ENCODE data around the gene CLEC18A.
A peak's percentile ranks its signal among the peaks of the same experiment; 100 is the strongest.
"Not testable (repeated sequence)": the region's sequence is repeated elsewhere in the genome, so short reads cannot be mapped to it uniquely, and the experiment has no call there.

Gene CLEC18A

DNA sequence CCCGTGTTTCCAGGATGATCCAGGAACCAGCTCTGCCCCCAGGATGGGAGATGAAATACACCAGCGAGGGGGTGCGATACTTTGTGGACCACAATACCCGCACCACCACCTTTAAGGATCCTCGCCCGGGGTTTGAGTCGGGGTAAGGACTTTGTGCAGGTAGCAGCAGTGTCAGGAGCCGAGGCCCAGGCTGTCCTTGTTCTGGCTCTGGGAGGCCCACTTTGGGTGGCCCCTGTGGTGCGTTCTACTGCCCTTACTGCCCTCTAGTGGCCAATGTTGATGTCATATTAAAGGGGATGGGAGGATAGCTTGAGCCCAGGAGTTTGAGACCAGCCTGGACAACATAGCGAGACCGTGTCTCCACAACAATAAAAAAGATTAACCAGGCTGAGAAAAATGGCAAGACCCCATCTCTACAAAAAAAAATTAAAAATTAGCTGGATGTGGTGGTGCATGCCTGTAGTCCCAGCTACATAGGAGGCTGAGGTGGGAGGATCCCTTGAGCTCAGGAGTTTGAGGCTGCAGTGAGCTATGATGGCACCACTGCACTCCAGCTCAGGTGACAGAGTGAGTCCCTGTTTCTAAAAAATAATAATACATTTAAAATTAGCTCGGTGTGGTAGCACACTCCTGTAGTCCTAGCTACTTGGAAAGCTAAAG lies 20.9 kb upstream of the CLEC18A start:
- DNase-seq (ENCODE audit: low spot score): peak; percentile 94

DNA sequence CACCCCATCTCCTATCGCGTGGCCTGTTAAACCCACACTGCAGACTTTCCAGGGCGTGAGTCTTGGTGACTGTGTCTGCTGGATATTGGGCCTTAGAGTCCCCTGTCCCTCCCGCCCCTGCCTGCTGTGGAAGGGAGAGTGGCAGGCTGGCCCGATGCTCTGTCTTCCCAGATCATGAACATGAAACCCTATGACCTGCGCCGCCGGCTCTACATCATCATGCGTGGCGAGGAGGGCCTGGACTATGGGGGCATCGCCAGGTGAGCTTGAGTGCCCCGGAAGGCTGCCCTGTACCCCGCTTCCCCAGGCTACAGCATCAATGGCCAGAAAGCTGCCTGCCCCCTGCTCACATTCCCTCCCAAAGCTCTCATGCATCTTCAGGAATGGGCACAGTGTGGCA lies 19.5 kb upstream of the CLEC18A start:
- no peak for DNase-seq (ENCODE audit: low spot score)

DNA sequence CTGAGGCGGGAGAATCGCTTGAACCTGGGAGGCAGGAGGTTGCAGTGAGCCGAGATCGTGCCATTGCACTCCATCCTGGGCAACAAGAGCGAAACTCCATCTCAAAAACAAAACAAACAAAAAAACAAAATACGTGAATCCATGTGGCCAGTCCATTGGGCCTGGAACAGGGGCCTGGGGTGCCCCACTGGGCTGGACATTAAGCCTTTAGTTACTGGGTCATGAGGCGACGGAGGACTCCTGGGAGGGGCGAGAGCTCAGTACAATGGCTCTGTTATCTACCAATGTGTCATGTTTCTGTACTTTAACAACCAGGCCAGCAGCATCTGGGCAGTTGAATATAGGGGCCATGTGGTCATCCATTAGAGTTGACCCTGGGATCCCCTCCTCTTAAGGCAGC lies 18.9 kb upstream of the CLEC18A start:
- no peak for DNase-seq (ENCODE audit: low spot score)

DNA sequence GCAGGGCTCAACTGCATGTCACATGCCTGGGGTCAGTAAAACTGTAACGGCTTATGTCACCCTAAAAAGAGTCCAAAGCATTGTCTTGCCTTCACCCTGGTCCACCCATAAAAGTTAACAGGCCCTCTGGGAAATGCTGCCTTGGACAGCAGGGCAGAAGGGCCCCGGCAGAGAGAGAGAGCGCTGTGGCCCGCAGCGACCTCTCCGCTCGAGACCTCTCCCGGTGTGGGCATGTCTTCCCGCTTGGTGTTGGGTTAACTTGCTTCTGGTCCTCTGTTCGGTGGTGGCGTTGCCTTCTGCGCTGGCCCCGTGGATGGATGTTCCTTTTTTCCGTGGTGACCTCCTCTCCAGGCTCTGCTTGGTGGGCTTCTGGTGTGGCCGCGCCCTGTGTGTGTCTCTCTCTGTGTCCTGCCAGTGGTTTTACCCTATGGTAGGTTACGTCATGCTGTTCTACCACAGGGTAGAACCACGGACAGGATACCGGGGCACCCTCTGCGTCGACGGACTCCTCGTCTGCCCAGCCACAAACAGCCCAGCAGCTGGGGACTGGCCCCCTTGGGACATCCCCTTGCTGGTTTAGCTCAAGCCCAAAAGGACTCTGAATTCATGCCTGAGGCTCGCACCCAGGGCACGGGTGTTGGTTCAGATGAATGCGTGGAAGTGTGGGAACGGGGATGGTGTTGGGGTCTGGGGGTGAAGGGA lies 18.3 kb upstream of the CLEC18A start:
- DNase-seq (ENCODE audit: low spot score): no peak

DNA sequence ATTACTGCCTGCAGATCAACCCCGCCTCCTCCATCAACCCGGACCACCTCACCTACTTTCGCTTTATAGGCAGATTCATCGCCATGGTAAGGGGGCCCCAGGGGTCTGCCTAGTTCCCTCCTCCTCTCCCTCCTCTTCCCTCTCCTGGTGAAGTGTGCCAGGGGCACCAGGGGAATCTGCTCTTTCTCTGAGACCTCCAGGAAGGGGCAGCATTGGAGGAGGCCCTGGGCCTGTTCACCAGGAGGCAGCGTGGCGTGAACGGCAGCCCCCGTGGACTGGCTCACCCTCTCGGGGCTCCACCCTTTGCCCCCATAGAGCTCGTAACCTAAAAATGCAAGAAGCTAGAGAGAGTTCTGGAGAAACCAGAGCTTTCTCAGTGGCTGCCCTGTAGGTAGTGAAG lies 17.1 kb upstream of the CLEC18A start:
- no peak for DNase-seq (ENCODE audit: low spot score)

DNA sequence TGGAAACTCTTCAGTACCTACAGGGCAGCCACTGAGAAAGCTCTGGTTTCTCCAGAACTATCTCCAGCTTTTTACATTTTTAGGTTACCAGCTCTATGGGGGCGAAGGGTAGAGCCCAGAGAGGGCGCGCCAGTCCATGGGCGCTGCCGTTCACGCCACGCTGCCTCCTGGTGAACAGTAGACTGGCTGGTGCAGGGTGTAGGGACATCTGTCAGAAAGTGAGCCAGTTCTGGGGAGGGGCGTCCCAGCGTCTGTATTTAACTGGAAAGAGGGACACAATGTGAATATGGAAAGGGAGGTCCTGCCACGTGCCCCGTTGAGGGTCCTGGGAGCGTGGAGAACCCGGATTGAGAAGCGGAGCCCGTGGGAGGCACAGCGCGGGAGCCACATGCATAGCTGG lies 16.4 kb upstream of the CLEC18A start:
- no peak for DNase-seq (ENCODE audit: low spot score)

DNA sequence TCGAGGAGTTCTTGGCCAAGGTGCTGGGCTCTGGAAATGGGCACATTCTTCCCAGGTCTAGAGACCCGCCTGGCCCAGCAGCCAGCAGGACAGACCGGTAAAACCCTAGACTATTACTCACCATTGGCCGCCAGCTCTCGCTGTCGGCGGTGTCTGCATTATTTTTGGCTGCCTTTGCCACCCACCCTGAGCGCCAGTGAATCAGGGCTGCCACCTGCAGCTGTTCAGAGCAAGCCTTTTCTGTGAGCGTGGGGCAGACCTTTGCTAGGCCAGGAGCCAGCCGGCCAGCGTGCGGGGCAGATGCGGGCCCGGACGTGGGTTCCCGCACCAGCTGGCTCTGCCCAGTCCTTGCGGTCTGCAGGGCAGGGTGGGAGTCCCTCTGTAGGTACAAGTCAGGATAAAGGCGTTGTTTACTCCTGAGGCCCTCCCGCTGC lies 15.8 kb upstream of the CLEC18A start:
- no peak for DNase-seq (ENCODE audit: low spot score)

DNA sequence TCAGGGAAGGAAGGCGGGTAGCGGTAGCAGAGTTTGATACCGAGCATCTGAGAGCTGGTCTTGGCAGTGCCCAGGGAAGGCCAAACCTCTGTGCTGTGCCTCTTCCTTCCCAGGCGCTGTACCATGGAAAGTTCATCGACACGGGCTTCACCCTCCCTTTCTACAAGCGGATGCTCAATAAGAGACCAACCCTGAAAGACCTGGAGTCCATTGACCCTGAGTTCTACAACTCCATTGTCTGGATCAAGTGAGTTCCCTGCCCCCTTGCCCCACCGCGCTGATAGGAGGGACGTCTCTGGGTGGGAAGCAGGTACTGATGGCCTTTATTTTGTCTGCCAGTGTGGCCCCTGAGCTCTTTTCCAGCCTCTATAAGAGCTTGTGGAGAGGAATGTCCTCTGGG lies 15.4 kb upstream of the CLEC18A start:
- DNase-seq (ENCODE audit: low spot score): no peak

DNA sequence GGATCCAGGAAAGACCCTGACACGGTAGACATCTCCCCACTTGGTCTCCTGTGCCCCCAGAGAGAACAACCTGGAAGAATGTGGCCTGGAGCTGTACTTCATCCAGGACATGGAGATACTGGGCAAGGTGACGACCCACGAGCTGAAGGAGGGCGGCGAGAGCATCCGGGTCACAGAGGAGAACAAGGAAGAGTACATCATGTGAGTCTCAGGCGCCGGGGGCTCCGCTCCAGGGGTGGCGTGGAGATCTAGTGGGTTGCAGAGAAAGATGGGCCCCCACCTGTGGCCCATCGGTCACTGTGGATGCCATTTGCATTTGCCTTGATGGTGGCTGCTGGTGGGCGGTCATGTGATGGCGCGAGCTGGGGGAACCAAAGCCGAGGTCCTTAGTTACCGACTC lies 14.9 kb upstream of the CLEC18A start:
- no peak for DNase-seq (ENCODE audit: low spot score)

DNA sequence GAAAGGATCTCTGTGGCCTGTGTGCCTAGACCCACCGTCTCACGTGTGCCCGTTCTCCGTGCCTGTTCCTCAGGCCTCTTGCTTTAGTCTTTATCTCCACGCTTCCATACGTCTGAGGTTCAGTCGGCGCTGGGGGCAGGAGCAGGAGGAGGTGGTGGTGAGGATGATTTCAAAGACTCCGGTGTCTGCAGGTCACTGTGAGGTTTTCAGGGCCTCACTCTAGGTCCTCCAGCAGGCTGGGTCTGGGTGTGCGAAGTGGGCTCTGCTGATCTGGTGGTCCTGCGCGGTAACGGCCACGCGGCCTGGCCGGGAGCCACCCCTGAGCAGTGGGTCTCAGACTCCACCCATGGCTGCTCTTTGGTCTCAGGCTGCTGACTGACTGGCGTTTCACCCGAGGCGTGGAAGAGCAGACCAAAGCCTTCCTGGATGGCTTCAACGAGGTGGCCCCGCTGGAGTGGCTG lies 14.4 kb upstream of the CLEC18A start:
- DNase-seq (ENCODE audit: low spot score): no peak

DNA sequence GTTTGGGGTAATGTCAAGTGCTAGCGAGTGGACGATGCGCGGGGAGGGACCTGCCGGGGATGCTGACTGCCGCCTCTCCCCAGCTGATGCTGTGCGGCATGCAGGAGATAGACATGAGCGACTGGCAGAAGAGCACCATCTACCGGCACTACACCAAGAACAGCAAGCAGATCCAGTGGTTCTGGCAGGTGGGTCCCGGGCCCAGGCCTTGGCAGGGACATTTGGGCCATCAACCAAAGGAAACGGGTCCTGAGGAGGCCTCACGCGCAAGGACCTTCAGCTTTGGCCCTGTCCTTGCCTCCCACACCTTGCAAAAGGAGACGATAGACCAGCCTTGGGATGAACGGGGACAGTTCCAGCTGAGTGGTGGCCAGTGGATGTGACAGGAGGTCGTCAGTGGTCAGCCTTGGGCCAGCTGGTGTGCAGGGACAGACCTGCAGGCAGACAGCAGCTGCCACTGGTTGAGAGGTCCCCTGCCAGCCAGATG lies 13.6 kb upstream of the CLEC18A start:
- peak; percentile 73 for DNase-seq (ENCODE audit: low spot score)

DNA sequence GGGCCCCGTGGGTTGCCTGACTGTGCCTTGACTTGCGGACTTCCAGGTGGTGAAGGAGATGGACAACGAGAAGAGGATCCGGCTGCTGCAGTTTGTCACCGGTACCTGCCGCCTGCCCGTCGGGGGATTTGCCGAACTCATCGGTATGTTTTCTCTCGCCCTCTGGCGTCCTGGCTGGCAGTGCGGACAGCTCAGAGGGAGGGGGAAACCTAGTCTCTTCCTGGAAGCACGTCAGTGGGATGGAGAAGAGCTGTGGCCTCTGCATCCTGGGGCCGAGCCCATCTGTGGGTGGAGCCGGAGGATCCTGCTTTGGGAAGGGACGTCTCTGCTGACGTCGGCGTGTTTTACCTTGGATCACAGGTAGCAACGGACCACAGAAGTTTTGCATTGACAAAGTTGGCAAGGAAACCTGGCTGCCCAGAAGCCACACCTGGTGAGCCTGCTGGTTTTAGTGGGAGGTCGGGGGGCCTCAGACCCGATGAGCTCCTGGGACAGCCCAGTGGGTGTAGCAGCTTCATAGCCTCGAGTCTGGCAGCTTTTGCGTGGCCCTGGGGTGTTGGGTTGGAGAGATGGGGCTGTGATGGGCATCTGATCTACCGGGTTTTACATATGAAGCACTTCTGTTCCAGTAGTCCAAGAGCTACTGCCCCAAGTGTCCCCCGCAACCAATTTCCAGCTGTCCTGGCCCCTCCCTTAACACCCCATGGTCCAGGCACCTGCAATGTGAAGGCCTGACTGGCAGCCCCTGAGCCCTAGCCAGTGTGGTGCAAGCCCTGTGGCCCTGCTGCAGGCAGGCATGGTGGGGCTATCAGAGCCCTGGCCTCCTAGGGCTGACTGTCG lies 11.9 kb upstream of the CLEC18A start:
- DNase-seq (ENCODE audit: low spot score): no peak

DNA sequence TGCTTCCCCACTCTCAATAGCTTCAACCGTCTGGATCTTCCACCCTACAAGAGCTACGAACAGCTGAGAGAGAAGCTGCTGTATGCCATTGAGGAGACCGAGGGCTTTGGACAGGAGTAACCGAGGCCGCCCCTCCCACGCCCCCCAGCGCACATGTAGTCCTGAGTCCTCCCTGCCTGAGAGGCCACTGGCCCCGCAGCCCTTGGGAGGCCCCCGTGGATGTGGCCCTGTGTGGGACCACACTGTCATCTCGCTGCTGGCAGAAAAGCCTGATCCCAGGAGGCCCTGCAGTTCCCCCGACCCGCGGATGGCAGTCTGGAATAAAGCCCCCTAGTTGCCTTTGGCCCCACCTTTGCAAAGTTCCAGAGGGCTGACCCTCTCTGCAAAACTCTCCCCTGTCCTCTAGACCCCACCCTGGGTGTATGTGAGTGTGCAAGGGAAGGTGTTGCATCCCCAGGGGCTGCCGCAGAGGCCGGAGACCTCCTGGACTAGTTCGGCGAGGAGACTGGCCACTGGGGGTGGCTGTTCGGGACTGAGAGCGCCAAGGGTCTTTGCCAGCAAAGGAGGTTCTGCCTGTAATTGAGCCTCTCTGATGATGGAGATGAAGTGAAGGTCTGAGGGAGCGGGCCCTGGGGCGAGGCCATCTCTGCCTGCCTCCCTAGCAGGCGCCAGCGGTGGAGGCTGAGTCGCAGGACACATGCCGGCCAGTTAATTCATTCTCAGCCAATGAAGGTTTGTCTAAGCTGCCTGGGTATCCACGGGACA lies 11.1 kb upstream of the CLEC18A start:
- no peak for DNase-seq (ENCODE audit: low spot score)

DNA sequence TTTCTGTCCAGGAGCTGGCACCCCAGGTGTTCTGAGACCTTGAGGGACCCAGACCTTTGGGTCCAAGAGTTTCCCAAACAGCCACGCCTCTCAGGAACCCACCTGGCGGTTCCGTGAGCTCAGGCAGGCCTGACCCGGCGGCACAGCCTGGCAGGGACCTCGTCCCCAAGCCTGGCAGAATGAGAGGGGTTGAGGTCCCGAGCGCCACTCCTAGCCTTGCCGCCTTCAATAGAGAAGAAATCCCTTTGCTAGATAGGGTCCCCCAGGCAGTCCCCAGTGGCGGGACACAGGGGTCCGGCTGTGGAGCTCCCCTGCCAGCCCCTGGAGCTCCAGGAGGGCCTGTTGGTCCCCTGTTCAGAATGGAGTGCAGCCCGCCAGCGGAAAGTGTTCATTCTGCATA lies 10.5 kb upstream of the CLEC18A start:
- no peak for DNase-seq (ENCODE audit: low spot score)

DNA sequence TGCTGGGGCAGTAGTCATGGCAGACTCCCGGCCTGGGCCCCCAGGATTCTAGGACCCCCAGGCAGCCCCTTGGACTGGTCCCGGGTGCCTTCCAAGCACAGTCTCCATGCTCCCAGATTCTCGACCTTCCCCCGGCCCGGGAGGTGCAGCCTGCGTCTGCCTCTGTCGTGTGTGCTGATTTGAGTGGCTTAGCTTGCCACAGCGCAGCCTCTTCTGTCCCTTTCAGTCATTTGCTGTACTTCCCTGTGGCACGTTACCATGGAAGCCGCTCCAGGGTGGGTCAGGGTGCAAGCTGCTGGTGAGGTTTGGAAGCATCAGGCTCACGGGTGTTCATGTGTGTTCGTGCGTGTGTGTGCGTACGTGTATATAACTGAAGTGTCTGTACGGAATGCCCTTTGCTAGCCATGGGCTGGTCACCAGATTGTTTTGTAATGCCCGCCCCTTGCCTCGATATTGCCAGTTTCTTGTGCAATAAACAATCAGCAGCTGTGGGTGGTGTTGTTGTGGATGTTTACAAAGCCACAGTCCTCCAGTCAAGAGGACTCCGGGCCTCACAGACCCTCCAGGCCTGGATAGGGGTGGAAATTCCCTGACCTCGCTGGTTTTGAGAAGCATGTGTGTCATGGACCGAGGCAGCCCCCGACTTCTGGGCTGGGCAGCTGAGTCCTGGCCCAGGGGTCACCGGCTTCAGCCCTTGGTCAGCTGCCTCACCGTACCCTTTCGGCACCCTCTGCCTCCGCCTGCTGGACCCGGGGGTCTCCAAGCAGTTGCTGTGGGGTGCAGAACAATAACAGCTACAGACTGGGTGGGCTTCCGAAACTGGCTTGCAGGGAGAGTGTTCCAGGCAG lies 9.7 kb upstream of the CLEC18A start:
- DNase-seq (ENCODE audit: low spot score): no peak

DNA sequence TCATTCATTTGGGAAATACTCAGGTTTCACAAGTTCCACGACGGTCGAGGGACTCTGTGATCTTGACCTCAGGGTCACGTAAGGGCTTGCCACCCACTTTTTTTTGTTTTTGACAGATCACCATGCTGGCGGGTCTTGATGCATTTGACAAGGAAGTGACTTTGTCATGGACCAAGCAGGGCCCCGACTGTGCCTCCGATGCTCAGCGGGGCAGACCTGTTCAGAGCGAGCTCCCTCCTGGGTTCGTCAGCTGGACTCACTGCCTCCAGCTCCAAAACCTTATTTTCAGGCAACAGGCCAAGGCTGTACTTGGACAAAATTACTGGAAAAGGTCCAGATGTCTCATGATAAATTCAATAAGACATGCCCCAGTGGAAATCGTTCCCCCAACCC lies 9.0 kb upstream of the CLEC18A start:
- no peak for DNase-seq (ENCODE audit: low spot score)

DNA sequence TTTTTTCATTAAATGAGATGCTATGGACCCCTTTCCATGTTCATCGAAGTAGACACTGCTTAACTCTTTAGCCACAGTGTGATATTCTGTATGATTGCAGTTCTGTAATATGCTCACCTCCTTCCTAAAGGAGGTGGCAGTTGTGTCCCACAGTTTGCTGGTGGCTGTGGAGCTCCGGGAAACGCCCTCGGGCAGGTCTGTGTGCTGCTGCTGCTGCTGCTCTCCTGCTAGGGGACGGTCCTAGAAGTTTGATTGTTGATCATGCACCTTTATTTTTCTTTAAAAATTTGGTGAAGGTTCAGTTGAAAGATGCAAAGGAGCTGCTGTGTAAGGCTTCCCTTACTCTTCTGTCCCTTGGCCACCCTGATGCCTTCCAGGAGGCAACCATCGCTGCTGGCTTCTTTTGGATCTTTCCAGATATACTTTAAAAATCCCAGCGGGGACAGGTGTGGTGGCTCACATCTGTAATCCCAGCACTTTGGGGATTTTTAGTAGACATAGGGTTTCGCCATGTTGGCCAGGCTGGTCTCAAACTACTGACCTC lies 8.4 kb upstream of the CLEC18A start:
- DNase-seq (ENCODE audit: low spot score): no peak

DNA sequence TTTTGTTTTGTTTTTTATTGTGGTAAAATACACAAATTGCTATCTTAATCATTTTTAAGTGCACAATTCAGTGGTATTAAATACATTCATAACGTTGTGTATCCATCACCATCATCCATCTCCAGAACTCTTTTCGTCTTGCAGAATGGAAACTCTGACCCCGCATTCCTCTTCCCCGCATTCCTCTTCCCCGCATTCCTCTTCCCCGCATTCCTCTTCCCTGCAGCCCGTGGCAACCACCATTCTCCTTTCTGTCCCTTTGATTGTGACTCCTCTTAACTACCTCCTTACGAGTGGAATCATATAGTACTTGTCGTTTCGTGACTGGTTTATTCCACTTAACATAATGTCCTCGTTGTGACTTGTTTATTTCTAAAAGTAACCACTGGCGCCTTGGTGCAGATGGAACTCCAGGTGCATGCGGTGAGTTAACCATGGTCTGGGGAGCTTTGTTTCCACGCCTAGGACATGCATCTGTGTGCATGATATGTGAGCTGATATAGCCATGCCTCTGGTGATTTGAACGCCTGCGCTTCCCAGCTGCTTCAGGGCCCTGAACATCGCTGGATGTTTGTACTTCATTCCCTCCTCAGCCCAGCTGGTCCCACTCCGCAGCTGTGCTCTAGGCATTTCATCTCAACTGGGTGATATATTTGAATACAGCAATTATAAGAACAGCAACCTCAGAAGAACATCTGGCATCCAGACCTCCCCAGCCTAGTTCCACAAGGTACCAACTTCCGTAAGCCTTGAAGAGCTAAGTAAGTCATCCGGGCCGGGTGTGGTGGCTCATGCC lies 7.7 kb upstream of the CLEC18A start:
- not testable (repeated sequence) for DNase-seq (ENCODE audit: low spot score)

DNA sequence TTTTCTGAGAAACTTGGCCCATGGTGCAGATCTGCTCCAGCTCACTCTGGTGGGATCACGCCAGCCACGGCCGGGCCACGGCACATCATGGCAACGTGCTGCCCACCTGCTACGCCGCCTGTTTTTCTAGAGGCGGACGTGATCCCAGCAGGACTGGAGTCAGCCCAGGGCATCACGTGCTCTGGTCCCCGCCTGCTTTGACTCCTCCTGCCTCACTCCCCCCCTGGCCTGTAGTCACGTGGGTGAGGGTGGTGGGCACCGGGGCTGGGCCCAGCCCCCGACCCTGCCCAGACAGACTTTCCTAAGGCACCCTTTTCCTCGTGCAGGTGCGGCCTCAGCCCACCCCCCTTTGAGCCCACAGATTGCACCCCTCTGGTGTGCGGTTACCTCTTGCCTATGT lies 723 bp upstream of the CLEC18A start:
- not testable (repeated sequence) for DNase-seq (ENCODE audit: low spot score)

DNA sequence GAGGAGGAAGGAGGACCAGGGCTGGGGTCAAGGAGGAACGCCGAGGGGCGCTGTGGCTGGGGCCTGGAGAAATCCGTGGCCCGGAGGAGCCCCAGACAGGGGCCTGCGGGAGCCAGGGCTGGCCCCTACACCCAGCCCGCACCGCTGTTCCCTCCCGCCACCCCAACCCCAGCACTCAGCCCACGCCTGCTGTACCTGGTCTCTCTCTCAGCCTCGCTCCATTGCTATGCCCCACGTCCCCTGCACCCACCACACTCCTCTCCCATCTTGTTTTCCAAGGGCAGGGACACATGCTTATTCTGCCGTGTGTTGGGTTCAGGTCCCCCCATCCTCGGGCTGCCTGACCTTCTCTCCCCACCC lies 518 bp downstream of the CLEC18A start:
- DNase-seq (ENCODE audit: low spot score): not testable (repeated sequence)
